ENCODE results near the gene ENOPH1. TPM values are rescaled to one million over a fixed set of nuclear protein-coding genes. Genes with fewer than 3 reads are reported as not detected.

Gene ENOPH1
- total RNA-seq, 1 experiment from 2014 or later: 22.3 TPM

GRCh38 chr4:82394896-82395295 lies 35.5 kb upstream of the ENOPH1 start:
- Histone ChIP-seq H3K4me3 (no peak overlapping the region; the same call in 1 of the 2 replicates), H2AFZ (peak overlapping the region; percentile 79), H3F3A (ENCODE audit: insufficient read depth, low read depth) (peaks cover 12% of the 10 kb centered on the region), H3K27ac (peak overlapping the region; percentile 94), H3K36me3 (ENCODE audit: low read depth) (no peaks in the 10 kb centered on the region), H4K20me1 (ENCODE audit: insufficient read depth) (no peaks in the 10 kb centered on the region), H3K4me2 (peak overlapping the region; percentile 65), H3K9me2 (ENCODE audit: insufficient read depth) (no peaks in the 10 kb centered on the region), H3K9me3 (ENCODE audit: insufficient read depth, low read depth) (no peaks in the 10 kb centered on the region), H3K27me3 (ENCODE audit: insufficient read depth, low read depth) (no peaks in the 10 kb centered on the region), H3K79me2 (ENCODE audit: low read depth) (no peaks in the 10 kb centered on the region), H3K4me1 (replicated peaks; ENCODE audit: insufficient read depth) (peaks cover 16% of the 10 kb centered on the region)
- intact Hi-C loops (cut with micrococcal nuclease; ENCODE audit: unreplicated experiment): no loop called here
- BruUV-seq (replicated peaks): no TSS peak
- peak; percentile 43 to 95 for DNase-seq
- POLR2A ChIA-PET (ENCODE audit: unreplicated experiment): interaction anchor here (0.5 to 0.7 kb wide), 3 partner anchors 14 to 617 kb away, joined by 3 to 6 read pairs (median 3); no protein-coding TSS in a partner anchor
- TF ChIP-seq CTCF (conservative IDR thresholded peaks at IDR 0.05) (no peak), EZH2 (IDR thresholded peaks at IDR 0.05; ENCODE audit: low read depth) (no peak)
- CTCF ChIA-PET: interaction anchor here (0.7 kb wide), 1 partner anchor 34 kb away, joined by 3 read pairs; no protein-coding TSS in a partner anchor

GRCh38 chr4:82397527-82397926 lies 32.9 kb upstream of the ENOPH1 start:
- no peak for DNase-seq
- Histone ChIP-seq H3K9me3 (ENCODE audit: insufficient read depth, low read depth) (no peaks in the 10 kb centered on the region), H3K27me3 (ENCODE audit: insufficient read depth, low read depth) (no peaks in the 10 kb centered on the region), H3K4me3 (no peak overlapping the region), H3K4me1 (replicated peaks; ENCODE audit: insufficient read depth) (peaks cover 33% of the 10 kb centered on the region), H3F3A (ENCODE audit: insufficient read depth, low read depth) (peaks cover 28% of the 10 kb centered on the region), H3K36me3 (ENCODE audit: low read depth) (no peaks in the 10 kb centered on the region), H3K9me2 (ENCODE audit: insufficient read depth) (no peaks in the 10 kb centered on the region), H2AFZ (no peak overlapping the region), H3K79me2 (ENCODE audit: low read depth) (no peaks in the 10 kb centered on the region), H3K4me2 (no peak overlapping the region), H4K20me1 (ENCODE audit: insufficient read depth) (no peaks in the 10 kb centered on the region), H3K27ac (no peak overlapping the region)
- CTCF ChIA-PET: no interaction called here
- intact Hi-C loops (cut with micrococcal nuclease; ENCODE audit: unreplicated experiment): no loop called here
- BruUV-seq (replicated peaks): no TSS peak
- TF ChIP-seq EZH2 (IDR thresholded peaks at IDR 0.05; ENCODE audit: low read depth) (no peak), CTCF (conservative IDR thresholded peaks at IDR 0.05) (no peak)
- POLR2A ChIA-PET (ENCODE audit: unreplicated experiment): no interaction called here

- Histone ChIP-seq H3K4me3 (no peak overlapping the region), H3K4me1 (replicated peaks; ENCODE audit: insufficient read depth) (peaks cover 41% of the 10 kb centered on the region), H3K27me3 (ENCODE audit: insufficient read depth, low read depth) (no peaks in the 10 kb centered on the region), H3K4me2 (no peak overlapping the region), H3F3A (ENCODE audit: insufficient read depth, low read depth) (peaks cover 36% of the 10 kb centered on the region), H2AFZ (no peak overlapping the region), H3K9me2 (ENCODE audit: insufficient read depth) (no peaks in the 10 kb centered on the region), H4K20me1 (ENCODE audit: insufficient read depth) (no peaks in the 10 kb centered on the region), H3K9me3 (ENCODE audit: insufficient read depth, low read depth) (no peaks in the 10 kb centered on the region), H3K36me3 (ENCODE audit: low read depth) (no peaks in the 10 kb centered on the region), H3K27ac (no peak overlapping the region), H3K79me2 (ENCODE audit: low read depth) (no peaks in the 10 kb centered on the region)
- intact Hi-C loops (cut with micrococcal nuclease; ENCODE audit: unreplicated experiment): no loop called here
- ChIA-PET POLR2A (ENCODE audit: unreplicated experiment) (no interaction called here), CTCF (no interaction called here)
- TF ChIP-seq CTCF (conservative IDR thresholded peaks at IDR 0.05): no peak
- no peak for TF ChIP-seq EZH2 (IDR thresholded peaks at IDR 0.05; ENCODE audit: low read depth)
- no TSS peak for BruUV-seq (replicated peaks)
- DNase-seq: no peak
These were observed 32.1 kb upstream of the ENOPH1 start for GRCh38 chr4:82398263-82398662.
